Uterus (tissue), 2 donors: ENCODE results near the gene ZBTB47.

ENCODE experiments used
- POLR2A ChIP-seq, 2 donors: fragments of 450-650 bp; IDR thresholded peaks; one replicate each; pipeline ENCODE4 v1.6.1; 2016; ENCODE audit warnings: antibody characterized with exemption in 2 of 2, mild to moderate bottlenecking in 1 of 2, moderate library complexity in 1 of 2
- TF ChIP-seq, protein P1 (sequence below), 4 experiments: fragments of 200-600 bp in 2 of 4; fragments of 450-650 bp in 2 of 4; sonication (generic) in 2 of 4; IDR thresholded peaks; one replicate each; pipeline ENCODE4 v1.5.1; 2016 to 2019; ENCODE audit warnings: antibody characterized with exemption in 4 of 4, mild to moderate bottlenecking in 2 of 4, moderate library complexity in 1 of 4

DNA sequence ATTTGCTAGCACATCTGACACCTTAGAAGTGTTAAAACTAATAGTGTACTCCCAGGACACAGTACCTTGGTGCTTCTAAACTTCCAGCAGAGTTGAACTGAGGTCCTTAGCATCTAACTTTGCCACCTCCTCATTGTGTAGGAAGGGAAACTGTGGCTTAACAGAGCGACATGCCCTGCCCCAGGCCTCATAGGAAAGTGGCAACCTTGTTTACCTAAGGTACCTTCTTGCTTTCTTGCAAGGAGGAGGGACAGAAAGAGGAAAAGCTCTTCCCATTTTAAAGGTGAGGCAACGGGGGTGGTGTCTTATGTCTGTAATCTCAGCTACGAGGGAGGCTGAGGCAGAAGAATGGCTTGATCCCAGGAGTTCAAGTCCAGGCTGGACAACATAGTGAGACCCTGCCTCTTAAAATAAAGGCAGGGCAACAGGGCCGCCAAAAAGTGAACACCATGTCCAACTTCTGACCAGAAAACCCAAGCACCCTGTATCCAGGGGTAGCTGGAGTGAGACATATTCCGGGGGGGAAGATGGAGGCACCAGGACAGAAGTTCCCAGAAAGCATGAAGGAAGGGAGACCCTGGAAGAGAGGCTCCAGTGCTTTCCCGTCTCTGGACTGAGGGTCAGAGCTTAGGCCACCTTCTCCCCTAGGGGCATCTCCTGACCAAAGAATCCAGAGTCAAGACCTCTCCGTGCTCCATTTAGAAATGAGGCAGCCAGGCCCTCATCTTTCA is 31.3 kb downstream of the ZBTB47 start:
- TF ChIP-seq, protein P1, sequence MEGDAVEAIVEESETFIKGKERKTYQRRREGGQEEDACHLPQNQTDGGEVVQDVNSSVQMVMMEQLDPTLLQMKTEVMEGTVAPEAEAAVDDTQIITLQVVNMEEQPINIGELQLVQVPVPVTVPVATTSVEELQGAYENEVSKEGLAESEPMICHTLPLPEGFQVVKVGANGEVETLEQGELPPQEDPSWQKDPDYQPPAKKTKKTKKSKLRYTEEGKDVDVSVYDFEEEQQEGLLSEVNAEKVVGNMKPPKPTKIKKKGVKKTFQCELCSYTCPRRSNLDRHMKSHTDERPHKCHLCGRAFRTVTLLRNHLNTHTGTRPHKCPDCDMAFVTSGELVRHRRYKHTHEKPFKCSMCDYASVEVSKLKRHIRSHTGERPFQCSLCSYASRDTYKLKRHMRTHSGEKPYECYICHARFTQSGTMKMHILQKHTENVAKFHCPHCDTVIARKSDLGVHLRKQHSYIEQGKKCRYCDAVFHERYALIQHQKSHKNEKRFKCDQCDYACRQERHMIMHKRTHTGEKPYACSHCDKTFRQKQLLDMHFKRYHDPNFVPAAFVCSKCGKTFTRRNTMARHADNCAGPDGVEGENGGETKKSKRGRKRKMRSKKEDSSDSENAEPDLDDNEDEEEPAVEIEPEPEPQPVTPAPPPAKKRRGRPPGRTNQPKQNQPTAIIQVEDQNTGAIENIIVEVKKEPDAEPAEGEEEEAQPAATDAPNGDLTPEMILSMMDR (IDR thresholded peaks at IDR 0.05) = no peak
- no peak for TF ChIP-seq POLR2A (IDR thresholded peaks at IDR 0.05)
